GM12873 (cell line): ENCODE results near the gene MCM8.

ENCODE experiments used
- CTCF ChIP-seq: IDR thresholded peaks from 2 replicates; pipeline ENCODE4 v1.5.1; 2012; ENCODE audit warnings: low read depth, mild to moderate bottlenecking, moderate library complexity, low read length, control low read depth; ENCODE audit not compliant: insufficient read depth; ENCODE audit errors: missing control alignments

The MCM8 gene

DNA sequence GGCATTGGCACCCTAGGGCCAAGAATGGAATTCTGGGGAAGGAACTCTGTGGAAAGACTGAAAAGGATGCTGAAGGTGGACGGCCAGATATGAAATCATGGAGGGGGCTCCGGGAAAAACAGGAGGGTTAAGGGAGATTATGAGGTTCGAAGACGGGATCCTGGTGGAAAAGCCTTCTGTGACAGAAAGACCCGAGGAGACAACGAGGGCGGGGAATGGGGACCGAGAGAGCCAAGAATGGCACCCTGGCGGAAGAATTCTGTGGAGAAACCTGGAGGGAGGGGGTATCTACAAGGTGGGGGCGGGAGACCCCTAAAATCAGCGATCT lies 545 bp upstream of the MCM8 start:
- no peak for TF ChIP-seq CTCF

DNA sequence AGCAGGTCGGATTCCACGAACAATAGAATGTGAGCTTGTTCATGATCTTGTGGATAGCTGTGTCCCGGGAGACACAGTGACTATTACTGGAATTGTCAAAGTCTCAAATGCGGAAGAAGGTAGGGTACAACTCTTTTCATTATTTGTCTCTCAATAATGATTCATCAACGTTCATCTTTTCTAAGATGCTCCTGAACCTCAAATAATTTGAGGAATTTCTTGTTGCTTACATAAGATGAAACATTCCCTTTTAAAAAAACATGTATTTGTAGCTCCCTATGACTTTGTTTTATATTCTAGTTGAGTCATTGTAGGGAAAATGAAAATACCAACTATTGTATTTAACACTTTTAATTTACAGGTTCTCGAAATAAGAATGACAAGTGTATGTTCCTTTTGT lies 17.0 kb downstream of the MCM8 start:
- no peak for TF ChIP-seq CTCF

- no peak for TF ChIP-seq CTCF
Measured at GRCh38 chr20:5968462-5968861, 18.0 kb downstream of the MCM8 start.

DNA sequence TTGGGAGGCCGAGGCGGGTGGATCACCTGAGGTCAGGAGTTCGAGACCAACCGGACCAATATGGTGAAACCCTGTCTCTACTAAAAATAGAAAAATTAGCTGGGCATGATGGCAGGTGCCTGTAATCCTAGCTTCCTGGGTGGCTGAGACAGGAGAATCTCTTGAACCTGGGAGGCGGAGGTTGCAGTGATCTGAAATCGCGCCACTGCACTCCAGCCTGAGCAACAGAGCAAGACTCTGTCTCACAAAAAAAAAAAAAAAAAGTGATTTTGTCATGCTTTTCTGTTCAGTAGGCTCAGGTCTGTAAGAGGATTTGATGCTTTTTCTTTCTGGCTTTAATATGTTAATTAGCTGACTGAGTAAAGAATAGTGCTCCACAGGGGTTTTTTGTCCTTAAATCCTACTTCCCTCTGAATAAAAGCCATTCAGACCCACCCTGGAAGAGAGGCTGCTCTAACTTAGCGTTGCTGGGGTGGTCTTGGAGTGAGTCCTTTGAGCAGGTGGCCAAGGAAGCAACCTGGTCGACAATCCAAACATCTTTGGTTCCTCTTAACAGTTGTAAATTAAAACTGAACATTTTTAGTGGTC lies 19.0 kb downstream of the MCM8 start:
- no peak for TF ChIP-seq CTCF

DNA sequence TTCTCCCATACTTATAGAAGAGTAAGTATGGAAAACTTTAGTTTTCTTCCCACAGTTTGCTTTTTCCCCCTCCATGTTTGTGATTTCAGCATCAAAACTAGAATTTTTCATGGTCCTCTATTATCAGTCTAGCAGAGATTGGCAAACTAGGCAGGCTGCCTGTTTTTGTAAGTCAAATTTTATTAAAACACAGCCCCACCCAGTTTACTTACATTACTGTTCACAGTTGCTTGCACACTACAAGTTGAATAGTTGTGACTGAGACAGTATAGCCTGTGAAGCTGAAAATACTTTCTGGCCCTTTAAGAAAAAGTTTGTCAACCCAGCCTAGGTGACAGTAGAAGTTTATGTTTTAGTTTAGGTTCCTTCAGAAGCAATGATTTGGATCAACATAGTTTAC lies 19.5 kb downstream of the MCM8 start:
- no peak for TF ChIP-seq CTCF

DNA sequence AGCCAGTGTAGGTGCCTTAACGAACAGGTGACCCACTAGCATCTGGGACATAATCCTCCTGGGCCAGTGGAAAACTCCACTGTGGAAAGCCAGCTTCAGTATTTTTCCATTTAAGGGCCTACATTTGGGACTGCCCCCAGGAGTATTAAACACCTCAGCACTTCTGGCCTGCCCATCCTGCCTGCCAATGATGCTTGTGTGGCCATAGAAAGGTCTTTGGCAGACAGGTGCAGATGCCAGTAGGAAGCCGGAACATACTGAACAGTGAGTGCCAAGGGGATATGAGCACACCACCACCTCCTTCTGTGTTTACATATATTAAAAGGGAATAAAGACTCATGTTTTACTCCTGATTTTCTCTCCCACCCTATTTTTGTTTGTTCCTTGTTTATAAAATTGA lies 19.9 kb downstream of the MCM8 start:
- no peak for TF ChIP-seq CTCF

- TF ChIP-seq CTCF, result no peak
Measured at GRCh38 chr20:5971203-5971602, 20.8 kb downstream of the MCM8 start.

GRCh38 chr20:5973172-5973571 lies 22.7 kb downstream of the MCM8 start:
- no peak for TF ChIP-seq CTCF
